Activated T-cell treated with anti-CD3 and anti-CD28 coated beads for 4 hours (primary cell): ENCODE measurements around the gene CYLD.
A peak's percentile ranks its signal among the peaks of the same experiment; 100 is the strongest.

Experiments used
- DNase-seq: peaks from one replicate; pipeline ENCODE4 v3.0.0-alpha.2; 2020

Gene CYLD

GRCh38 chr16:50741225-50741780, 583 bp upstream of the CYLD start:
- no peak for DNase-seq

DNA sequence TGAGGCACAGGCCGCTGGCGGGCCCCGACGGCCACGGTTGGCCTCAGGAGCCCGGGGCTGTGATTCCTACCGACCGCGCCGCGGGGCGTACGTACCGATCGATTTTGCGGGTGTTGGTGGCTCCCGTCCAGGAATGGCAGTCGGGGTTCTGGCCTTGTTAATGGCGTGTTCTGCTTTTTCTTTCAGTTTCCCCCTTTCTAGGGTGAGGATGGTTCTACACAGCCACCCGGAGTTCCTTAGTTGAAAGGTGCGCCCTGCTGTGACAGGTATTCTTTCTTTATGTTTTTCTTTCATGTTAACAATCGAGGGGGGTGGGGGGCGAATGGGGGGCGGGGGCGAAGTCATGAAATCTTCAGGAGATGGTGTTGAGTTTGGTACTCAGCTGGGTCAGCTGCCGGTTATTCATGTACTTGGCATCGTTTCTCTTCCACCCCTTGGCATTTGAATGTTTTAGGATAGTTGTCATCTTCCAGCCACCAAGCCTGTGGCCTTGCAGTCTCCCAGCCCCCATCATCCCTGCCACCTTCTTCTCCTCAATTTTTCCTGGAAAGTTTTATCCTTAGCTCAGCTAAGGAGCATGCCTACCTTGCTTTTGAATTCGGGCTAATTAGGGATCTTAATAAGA, 802 bp downstream of the CYLD start:
- DNase-seq, result peak; percentile 28

- DNase-seq, result no peak
Observed at GRCh38 chr16:50743581-50744225, 1.8 kb downstream of the CYLD start.

GRCh38 chr16:50744881-50745280, 3.0 kb downstream of the CYLD start:
- DNase-seq, result no peak

- no peak for DNase-seq
Observed at GRCh38 chr16:50745940-50746339, 4.1 kb downstream of the CYLD start.

GRCh38 chr16:50747207-50747956, 5.5 kb downstream of the CYLD start:
- DNase-seq, result no peak

GRCh38 chr16:50751528-50751927, 9.6 kb downstream of the CYLD start:
- no peak for DNase-seq

DNA sequence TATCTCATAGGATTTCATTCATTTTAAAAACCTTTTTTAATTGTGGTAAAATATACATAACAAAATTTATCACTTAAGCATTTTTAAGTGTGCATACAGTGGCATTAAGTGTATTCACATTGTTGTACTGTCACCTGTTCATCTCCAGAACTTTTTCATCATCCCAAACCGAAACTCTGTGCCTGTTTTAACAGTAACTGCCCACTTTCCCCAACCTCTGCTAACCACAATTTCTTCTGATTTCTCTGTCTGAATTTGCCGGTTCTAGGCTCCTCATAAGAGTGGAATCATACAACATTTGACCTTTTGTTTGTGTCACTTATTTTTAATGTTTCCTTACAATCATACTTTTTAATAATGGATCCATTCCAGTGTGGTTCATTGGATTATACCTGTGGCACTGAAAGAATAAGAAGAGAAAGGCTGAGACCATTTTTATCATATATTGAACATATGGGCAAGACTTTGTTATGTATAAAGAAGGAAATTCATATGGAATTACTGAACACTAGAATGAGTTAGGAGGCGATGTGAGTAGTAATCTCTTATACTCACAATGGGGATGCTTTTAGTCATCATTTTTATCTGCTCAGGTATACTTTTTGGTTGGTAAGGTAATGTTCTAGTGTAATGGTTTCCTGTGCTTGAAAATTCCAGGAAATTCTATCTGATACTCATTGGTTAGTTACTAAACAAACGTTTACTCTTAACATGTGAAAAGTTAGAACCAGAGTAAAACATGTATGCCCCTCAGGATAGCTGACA, 10.8 kb downstream of the CYLD start:
- DNase-seq, result no peak

- DNase-seq, result no peak
Observed at GRCh38 chr16:50756473-50756872, 14.6 kb downstream of the CYLD start.

DNA sequence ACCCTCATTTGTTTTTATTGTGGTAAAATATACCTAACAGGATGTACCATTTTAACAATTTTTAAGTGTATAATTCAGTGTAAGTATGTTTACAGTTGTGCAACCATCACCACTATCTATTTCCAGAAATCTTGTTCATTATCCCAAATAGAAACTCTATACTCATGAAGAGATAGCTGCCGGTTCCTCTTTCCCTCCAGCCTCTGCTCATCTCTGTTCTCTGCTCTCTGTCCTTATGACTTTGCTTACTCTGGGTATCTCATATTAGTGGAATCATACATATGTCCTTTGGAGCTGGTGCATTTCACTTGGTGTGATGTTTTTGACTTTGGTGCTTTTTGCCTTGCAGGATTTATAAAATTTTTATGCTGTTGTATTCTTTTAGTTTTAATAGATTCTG, 19.4 kb downstream of the CYLD start:
- no peak for DNase-seq

DNA sequence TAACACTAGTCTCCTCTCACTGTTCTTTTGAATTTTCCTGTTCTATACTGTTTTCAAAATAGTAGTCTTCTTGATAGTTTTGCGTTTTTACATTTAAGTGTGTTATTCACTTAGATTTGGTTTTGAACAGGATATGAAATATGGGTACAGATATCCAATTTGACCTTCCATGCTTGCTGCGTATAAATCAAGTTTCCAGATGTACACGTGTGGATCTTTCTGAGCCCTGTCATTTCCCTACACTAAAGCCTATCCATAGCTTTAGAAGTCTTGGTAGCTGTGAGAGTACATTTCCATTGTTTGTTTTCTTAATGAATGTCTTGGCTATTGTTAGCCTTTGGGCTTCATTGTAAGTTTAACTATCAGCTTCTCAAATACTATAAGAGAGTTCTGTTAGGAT, 20.4 kb downstream of the CYLD start:
- DNase-seq, result no peak

- DNase-seq, result no peak
Observed at GRCh38 chr16:50763211-50763610, 21.3 kb downstream of the CYLD start.

GRCh38 chr16:50765260-50765659, 23.4 kb downstream of the CYLD start:
- no peak for DNase-seq

- no peak for DNase-seq
Observed at GRCh38 chr16:50765861-50766260, 24.0 kb downstream of the CYLD start.

DNA sequence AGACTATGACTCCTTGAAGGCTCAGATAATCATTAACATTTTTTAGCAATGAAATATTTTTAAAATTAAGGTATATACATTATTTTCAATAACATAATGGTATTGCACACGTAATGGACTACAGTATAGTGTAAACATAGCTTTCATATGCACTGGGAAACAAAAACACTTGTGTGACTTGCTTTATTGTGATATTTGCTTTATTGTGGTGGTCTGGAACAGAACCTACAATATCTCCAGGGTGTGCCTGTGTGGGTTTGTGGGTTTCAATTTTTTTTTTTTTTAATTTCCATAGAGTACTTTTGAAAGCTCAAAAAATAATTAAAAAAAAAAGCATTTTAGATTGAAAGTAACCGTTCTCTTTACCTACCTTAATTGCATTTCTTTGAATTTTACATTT, 25.3 kb downstream of the CYLD start:
- DNase-seq, result no peak

GRCh38 chr16:50771366-50771765, 29.5 kb downstream of the CYLD start:
- no peak for DNase-seq

DNA sequence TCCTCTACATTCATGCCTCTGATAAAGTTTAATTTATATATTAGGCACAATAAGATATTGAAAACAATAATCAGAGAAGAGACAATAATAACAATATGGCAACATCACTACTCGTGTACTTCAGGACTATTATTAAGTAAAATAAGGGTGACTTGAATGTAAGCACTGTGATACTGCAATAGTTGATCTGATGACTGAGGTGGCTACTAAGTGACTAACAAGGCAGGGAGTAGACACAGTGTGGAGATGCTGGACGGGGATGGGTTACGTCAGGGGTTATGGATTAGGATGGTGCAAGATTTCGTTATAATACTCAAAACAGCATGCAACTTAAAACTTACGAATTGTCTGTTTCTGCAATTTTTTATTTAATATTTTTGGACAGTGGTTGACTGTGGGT, 32.5 kb downstream of the CYLD start:
- no peak for DNase-seq

- DNase-seq, result no peak
Observed at GRCh38 chr16:50774960-50775359, 33.1 kb downstream of the CYLD start.

DNA sequence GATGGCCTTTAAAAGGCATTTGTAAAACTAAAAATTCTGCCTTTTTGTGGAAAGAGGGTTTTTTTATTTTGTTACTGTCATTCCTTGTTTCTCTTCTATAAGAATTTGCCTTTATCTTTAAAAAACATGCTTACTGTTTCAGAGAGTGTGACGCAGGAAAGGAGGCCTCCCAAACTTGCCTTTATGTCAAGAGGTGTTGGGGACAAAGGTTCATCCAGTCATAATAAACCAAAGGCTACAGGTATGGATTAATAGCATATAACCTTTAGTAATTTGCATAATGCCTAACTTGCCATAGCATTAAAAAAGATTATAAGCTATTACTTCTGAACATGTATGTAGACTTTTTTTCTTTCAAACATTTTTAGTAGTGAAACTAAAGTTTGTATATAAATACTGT, 34.2 kb downstream of the CYLD start:
- DNase-seq, result no peak

DNA sequence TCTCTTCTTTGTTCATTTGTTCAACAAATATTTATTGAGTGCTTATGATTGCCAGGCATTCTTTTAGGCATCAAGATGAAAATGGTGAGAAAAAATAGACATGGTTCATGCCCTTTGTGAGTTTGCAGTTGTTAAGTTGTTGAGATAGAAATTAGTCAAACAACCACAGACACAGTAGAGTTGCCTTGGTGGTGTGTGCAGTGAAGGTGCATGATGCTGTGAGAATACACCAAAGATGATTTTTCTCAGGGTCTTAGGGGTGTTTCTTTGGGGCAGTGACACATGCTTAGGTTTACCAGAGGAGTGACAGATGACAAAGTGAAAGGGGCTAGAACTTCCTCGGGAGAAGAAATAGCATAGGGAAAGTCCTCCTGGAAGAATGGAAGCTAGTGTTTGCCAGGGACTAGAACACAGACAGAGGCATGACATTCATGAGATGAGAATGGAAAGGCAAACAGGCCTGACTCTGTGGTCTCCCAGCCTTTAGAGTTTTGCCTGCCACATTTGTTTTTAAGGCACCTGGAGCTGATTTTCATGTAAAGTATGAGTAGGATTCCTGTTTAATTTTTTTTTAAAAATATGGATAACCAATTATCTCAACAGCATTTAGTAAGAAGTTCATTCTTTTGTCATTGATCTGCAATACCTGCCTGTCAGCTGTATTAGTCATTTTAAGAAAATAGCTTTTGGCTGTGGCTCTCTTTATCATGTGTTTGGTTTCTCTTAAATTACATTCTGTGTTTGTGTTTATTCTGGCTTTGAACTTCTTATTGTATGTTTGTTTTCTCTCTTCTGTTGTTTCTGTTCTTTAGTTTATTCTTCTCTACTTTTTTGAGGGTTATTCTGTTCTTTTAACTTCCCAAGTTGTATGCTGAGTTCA, 36.6 kb downstream of the CYLD start:
- DNase-seq, result no peak

DNA sequence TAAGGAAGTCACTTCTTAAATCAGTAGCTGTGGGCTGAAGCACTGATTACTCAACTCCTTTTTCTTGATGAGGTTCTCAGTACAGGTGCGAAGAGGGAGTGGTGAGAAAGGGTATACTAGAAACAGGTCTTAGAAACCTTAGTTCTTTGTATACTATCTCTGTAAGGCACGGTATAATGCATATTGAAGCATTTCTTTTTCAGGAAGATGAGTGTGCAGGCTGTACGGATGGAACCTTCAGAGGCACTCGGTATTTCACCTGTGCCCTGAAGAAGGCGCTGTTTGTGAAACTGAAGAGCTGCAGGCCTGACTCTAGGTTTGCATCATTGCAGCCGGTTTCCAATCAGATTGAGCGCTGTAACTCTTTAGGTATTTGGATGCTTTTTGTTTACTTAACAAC, 39.2 kb downstream of the CYLD start:
- no peak for DNase-seq

- no peak for DNase-seq
Observed at GRCh38 chr16:50781518-50781917, 39.6 kb downstream of the CYLD start.
